Measurements from ENCODE around the gene MTMR10.

The MTMR10 gene

DNA sequence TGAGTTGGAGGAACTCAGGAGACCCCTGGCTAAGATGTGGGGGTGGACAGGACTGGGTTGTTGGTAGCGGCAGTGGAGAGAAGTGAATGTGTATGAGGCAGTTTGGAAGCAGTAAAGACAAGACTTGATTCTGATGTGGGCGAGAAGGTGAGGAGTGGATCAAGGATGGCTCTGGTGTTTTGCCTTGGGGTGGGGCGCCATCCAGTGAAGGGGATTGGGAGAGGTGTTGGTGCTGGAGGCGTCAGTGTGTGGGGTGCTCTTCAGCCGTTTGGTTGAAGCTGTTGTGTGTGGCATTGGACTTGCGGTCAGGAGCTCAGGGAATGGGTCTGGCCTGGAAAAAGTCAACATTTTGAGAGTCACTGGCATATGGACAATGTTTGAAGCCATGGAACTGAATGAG lies 74.4 kb downstream of the MTMR10 start:
- no peak for DNase-seq

DNA sequence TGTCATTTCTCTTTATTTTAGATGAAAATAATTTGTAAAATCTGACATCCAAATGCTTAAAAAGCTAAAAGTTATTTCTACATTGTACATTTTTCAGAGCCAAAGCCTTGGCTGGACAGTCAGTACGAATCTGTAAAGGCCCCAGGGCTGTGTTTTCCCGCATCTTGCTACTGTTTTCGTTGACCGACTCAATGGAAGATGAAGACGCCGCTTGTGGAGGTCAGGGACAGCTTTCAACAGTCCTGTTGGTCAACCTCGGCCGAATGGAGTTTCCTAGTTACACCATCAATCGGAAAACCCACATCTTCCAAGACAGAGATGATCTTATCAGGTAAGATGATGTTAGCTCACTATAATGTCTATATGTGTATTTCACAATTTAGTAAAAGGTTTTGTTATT lies 77.7 kb downstream of the MTMR10 start:
- no peak for DNase-seq

DNA sequence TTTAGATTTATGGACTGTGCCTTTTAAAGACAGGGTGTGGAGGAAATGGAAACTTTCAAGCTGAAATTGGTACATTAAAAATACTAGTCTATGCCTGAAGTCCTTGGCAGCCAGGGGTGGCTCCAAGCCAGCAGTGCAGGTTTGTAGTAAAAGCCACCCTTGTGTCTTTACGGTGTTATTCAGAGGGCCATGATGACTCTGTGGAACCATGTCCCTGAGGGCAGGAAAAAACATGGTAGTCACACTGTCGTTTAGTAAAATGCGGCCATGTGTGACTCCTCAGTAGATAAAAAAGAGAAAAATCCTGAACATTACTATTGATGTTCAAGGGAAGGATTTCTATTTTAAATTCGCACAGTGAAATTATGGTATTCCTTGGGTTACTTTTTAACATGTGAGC lies 85.1 kb downstream of the MTMR10 start:
- DNase-seq = no peak

DNA sequence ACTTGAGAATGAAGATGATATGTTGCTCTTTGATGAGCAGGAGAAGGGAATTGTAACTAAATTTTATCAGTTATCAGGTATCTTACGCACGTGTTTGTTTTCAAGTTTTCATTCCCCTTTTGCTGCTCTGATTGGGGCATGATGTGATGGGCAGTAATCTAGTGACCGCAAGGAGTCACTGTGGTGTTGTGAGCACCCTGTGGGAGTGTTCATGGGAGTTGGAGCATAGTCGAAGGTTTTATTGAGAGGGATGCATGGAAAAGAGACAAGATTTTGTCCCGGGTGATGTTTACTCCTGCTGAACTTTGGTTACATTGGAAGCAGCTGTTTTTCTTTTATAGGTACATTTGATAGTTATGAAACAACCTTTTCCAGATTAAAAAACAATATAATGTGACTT lies 85.6 kb downstream of the MTMR10 start:
- DNase-seq = no peak

DNA sequence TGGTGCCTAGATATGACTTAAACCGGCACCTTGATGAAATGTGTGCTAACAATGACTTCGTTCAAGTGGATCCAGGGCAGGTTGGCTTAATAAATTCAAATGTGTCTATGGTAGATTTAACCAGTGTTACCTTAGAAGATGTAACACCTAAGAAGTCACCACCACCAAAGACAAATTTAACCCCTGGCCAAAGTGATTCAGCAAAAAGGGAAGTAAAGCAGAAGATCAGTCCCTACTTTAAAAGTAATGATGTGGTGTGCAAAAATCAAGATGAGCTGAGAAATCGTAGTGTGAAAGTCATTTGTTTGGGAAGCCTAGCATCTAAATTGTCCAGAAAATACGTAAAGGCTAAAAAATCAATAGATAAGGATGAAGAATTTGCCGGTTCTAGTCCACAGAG lies 86.6 kb downstream of the MTMR10 start:
- DNase-seq = no peak

GRCh38 chr15:30903497-30904187 lies 87.8 kb downstream of the MTMR10 start, which contains the start of gene FAN1:
Gene FAN1 (plus strand): TSS chr15:30903915. CDS start chr15:30904664, 749 bp downstream.
- peak; percentile 81 for DNase-seq

DNA sequence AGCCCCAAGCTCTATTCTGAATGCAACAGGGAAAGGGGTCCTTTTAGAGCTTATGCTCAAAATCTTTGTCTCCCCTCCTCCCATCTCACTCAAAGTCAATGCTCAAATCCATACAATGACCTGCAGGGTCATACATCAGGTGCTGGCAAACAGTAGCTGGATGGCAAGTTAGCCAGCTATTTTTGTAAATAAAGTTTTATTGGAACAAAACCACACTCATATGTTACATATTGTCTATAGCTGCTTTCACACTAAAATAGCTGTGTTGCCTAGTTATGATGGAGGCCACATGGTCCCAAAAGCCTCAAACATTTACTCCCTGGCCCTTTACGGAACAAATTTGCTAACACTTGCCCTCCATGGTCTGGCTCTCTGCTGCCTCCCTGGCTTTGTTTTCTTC lies 89.5 kb downstream of the MTMR10 start:
- no peak for DNase-seq

DNA sequence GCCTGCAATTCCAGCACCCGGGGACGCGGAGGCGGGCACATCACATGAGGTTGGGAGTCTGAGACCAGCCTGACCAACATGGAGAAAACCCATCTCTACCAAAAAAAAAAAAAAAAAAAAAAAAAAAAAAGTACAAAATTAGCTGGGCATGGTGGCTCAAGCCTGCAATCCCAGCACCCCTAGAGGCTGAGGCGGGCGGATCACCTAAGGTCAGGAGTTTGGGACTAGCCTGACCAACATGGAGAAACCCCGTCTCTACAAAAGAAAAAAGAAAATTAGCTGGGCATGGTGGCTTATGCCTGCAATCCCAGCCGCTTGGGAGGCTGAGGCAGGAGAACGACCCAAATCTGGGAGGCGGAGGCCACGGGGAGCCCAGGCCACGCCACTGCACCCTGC lies 95.2 kb downstream of the MTMR10 start:
- DNase-seq = no peak

GRCh38 chr15:30895461-30896210 lies 95.8 kb downstream of the MTMR10 start:
- no peak for DNase-seq

DNA sequence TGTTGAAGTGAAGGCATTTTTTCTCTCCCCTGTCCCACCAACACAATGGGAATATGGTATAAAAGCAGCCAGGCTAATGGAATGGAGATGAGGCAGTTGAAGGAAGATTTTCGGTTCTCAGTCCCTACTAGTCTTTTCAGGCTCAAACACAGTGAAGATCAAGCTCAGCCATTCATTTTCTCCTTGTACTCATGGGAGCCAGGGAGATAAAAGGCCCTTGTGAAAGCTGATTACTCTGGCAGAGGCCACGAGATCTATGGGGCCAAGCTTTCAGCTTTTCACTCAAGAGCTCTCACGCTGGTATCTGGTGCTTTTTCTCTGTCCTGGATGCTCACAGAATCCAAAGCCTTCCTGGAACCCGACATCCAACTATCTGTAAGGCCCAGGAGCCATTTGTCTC lies 102.2 kb downstream of the MTMR10 start:
- DNase-seq = no peak
